KOPT-K1 (cell line): ENCODE measurements around the gene VSIG2.

Experiments used
- H3K27ac ChIP-seq: fragments of 200-600 bp; sonication (generic); 2 replicates; pipeline ENCODE4 v1.5.1; 2016; ENCODE audit warnings: antibody characterized with exemption, mild to moderate bottlenecking, low read depth, low read length; ENCODE audit not compliant: poor library complexity, severe bottlenecking
- H3K36me3 ChIP-seq: fragments of 200-600 bp; sonication (generic); 2 replicates; pipeline ENCODE4 v1.5.1; 2017; ENCODE audit warnings: antibody characterized with exemption, mild to moderate bottlenecking, low read length, moderate library complexity; ENCODE audit not compliant: insufficient read depth
- H3K9me3 ChIP-seq: fragments of 200-600 bp; sonication (generic); 2 replicates; pipeline ENCODE4 v1.5.1; 2017; ENCODE audit warnings: antibody characterized with exemption, low read length, mild to moderate bottlenecking; ENCODE audit not compliant: insufficient read depth, poor library complexity, severe bottlenecking

VSIG2 gene

GRCh38 chr11:124751741-124752470, at the start of gene VSIG2:
Gene VSIG2 (minus strand): TSS chr11:124752255. CDS start chr11:124752137, 118 bp downstream.
- Histone ChIP-seq H3K9me3 (no peaks in the 10 kb centered on the region), H3K27ac (no peak within 1 kb of the TSS), H3K36me3 (no peaks in the 10 kb centered on the region)

GRCh38 chr11:124801014-124801413, 49.0 kb upstream of the VSIG2 start:
- Histone ChIP-seq H3K9me3 (no peaks in the 10 kb centered on the region), H3K36me3 (no peaks in the 10 kb centered on the region), H3K27ac (no peak overlapping the region)

DNA sequence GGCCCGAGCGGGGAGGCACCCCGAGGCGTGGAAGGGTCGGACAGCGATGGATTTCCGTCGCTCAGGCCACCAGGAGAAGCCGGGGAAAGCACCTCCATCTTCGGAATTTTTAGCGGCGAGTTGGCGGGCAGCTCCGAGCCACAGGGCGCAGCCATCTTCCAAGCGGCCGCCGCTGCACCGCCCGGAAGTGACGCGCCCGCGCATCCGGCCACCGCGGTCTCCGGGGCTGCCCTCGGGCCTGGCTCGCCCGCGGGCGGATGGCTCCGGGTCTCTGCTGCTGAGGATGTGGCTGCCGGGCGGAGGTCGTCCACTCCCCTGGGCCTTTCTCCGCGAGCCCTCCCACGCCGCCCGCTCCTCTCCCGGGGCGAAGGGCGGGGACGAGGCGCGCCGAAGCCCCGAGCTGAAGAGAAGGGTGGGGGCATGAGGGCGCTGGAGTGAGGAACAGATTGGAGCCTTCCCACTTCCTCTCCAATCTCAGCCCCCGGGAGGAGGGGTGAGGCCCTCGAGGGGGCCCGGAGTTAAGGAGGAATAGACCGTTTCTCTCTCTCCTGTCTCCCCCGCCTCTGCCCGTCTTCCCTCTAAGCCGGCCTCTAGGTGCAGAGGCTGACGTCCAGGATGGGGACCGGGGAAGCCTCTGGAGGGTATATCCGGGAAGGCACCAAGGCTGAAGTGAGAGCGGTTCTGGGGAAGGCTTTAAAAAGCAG, 48.3 kb upstream of the VSIG2 start, which contains the start of gene MSANTD2:
Gene MSANTD2, minus strand, starts transcription at position 181 of the 704 bp plus-strand sequence. Its CDS starts 26 bp downstream, at position 155.
- H3K36me3 ChIP-seq, result no peaks in the 10 kb centered on the region
- no peaks in the 10 kb centered on the region for H3K9me3 ChIP-seq
- H3K27ac ChIP-seq, result peak within 1 kb of the TSS; percentile 61

DNA sequence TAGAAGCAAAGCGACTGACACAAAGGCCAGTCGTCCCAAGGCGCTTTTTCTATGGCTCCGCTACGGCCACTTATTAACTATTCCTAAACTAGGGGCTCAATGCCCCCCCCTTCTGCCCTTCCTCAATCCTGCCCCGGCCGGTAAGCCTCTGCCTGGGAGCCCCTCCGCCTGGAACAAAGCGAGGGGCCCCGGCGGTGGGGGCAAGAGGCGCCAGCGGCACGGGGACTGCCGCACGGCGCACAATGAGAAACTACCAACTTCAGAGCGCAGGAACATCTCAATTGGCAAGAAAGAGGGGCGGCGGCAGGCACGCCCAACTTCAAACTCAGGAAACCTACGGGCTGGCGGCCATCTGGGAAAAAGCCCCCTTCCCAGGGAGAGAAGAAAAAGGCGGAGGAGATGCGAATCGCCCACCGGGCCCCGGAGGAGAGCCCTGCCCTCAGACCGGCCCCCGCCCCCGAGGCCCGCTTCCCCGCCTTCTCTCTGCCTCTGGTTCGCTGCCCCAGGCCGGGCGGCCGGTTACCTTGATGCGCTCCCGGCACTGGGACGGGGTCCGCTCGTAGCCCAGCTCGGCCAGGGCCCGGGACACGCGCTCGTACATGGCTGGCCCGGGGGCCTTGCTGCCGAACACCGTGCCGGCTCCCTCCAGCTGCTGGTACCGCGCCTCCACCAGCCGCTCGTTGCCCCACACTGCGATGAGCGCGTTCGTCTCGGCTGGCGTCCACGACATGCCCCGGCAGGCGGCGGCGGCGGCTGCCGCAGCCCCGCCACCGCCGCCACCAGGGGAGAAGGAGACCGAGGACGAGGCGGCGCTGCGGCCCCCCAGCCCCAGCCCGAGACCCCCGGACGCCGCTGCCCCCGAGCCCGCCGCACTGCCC, 47.5 kb upstream of the VSIG2 start:
- H3K27ac ChIP-seq, result peak overlapping the region; percentile 61
- H3K9me3 ChIP-seq, result no peaks in the 10 kb centered on the region
- H3K36me3 ChIP-seq, result no peaks in the 10 kb centered on the region

- no peaks in the 10 kb centered on the region for H3K9me3 ChIP-seq
- H3K27ac ChIP-seq, result no peak overlapping the region
- H3K36me3 ChIP-seq, result no peaks in the 10 kb centered on the region
Measured at GRCh38 chr11:124798991-124799347, 46.9 kb upstream of the VSIG2 start.

DNA sequence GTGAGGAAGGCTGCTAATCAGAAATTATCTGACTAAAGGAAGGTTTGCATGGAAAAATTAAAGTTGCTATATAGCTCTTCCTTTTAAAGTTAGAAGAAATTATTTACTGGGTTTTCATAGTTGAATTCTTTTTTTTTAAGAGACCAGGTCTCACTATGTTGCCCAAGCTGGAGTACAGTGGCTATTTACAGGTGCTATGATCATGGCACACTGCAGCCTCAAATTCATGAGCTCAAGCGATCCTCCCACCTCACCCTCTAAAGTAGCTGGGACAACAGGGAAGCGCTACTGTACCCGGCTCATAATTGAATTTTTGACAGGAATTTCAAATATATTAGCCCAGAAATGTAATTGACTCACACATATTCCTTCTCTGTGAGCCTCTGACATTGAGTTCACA, 44.3 kb upstream of the VSIG2 start:
- no peak overlapping the region for H3K27ac ChIP-seq
- H3K36me3 ChIP-seq, result no peaks in the 10 kb centered on the region
- no peaks in the 10 kb centered on the region for H3K9me3 ChIP-seq

DNA sequence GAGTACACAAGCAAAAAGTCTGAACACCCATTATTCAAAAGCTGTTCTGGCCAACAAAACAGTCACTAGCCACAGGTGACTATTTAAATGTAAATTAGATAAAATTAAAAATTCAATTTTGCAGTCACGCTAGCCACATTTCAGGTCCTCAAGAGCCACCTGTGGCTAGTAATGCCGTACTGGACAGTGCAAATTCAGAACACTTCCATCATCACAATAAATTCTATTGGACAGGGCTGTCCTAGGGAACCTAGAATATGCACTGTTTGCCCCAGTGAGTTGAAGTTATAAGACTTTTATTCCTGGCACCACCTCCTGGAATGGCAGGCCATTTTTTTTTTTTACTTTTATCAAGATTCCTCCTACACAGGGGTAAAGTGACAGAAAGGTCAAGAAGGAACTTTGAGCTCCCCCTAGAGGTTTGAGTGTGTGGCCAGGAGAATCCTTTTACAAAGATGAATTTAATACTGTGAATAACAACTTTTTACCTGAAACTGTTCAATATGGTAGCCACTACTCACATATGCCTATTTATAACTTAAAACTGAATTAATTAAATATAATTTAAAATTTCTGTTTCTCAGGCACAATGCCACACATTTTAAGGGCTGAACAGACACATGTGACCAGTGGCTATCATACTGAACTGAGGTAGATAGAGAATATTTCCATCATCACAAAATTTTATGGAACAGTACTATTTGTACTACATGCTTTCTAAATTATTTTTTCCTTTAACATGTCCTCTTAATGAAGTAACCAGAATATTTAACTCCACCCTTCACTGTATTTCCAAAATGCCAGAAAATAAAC, 41.6 kb upstream of the VSIG2 start:
- no peaks in the 10 kb centered on the region for H3K36me3 ChIP-seq
- no peak overlapping the region for H3K27ac ChIP-seq
- H3K9me3 ChIP-seq, result no peaks in the 10 kb centered on the region

GRCh38 chr11:124791626-124792341, 39.7 kb upstream of the VSIG2 start:
- Histone ChIP-seq H3K36me3 (no peaks in the 10 kb centered on the region), H3K27ac (no peak overlapping the region), H3K9me3 (no peaks in the 10 kb centered on the region)

DNA sequence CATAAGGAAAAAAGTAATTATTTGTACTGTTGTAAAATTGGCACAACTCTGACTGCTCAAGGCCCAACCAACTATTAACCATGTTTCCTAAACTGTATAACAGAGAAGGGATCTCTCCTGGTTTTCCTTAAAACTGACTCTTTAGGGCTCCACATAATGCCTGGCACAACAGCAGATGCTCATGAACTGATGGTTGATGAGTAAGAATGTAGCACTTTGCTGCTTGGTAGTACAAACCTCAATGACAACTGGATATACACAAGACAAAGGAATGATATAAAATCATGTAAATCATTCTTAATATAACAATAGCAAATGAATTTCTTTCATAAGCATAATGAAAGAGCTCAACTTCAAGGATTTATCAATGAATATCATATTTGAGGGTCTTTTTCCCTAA, 36.5 kb upstream of the VSIG2 start:
- Histone ChIP-seq H3K36me3 (no peaks in the 10 kb centered on the region), H3K27ac (no peak overlapping the region), H3K9me3 (no peaks in the 10 kb centered on the region)

DNA sequence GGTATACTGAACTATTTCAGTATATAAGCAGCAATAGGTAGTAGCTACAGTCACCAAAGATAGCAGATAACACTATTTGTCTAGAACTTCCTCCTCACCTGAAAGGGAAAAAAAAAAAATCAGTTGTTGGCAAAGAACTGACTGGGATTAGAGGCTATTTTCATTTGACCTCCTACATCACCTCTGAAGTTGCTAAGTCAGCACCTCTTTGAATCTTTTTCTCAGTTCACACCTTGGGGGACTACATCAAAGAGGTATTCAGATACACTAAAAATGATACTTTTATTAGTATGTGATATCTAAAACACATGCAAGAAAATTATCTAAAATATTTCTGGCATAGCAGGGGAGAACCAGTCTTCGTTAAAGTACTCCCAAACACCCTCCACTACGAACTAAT, 32.0 kb upstream of the VSIG2 start:
- no peak overlapping the region for H3K27ac ChIP-seq
- no peaks in the 10 kb centered on the region for H3K9me3 ChIP-seq
- H3K36me3 ChIP-seq, result no peaks in the 10 kb centered on the region

DNA sequence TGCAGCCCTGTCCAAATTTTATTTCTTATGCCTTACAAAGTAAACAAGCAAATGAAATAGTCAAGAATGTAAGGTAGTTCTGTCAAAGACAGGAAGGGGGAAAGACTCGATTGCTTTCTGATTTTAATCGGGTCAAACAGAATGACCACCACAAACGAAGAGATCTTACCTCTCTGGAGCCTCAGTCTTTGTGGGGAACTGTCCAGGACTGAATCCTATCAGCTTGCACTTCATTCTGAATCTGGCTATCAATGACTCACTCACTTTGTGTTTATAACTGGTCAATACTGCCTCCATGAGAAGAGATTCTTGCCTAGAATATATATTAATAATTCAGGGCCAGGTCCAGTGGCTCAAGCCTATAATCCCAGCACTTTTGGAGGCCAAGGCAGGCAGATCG, 30.9 kb upstream of the VSIG2 start:
- Histone ChIP-seq H3K27ac (no peak overlapping the region), H3K9me3 (no peaks in the 10 kb centered on the region), H3K36me3 (no peaks in the 10 kb centered on the region)

DNA sequence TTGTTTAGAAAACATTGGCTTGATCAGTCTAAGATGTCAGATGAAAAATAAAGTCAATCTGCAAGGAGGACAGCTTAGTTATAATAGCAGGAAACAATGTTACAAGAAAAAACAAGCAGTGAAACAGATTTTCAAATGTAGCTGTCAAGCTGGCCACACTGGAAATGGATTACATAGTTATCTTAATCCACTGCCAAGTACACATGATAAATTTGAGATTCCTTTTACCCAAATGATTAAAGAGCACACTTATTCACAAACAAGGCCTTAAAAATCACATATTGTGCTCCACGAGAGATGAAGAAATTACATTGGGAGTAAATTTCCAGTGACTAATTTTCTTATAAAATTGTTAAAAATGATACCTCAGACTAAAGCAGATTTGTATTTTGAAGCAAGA, 27.5 kb upstream of the VSIG2 start:
- no peak overlapping the region for H3K27ac ChIP-seq
- H3K36me3 ChIP-seq, result no peaks in the 10 kb centered on the region
- no peaks in the 10 kb centered on the region for H3K9me3 ChIP-seq

DNA sequence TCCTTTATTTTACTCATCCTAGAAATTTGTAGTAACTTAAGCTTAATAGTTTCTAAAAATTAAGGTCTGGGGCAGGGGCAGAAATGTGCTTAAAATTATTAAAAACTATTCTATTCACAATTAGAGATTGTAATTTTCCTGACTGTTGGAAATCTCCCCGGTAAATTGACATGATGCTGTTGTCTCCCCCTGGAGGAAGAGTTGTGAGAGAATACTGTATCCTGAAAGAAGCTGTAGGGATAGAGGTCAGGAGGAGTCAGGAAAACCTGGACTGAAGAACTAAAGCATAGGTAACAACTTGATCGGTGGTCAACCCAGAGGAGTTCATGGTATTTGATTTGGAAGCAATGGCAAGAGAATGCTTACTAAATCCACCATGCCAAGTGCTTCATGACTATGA, 26.2 kb upstream of the VSIG2 start:
- Histone ChIP-seq H3K27ac (no peak overlapping the region), H3K9me3 (no peaks in the 10 kb centered on the region), H3K36me3 (no peaks in the 10 kb centered on the region)
